Chondrocyte (in vitro differentiated cells): ENCODE results near the gene RALA. TPM values are rescaled to one million over a fixed set of nuclear protein-coding genes. Genes with fewer than 3 reads are reported as not detected.

ENCODE experiments used
- DNase-seq: peaks from one replicate; pipeline ENCODE4 v3.0.0; 2021; ENCODE audit warnings: mixed read lengths, low spot score
- H3K27ac Mint-ChIP-seq: one replicate; pipeline ENCODE4 v1.8.0; 2021; ENCODE audit warnings: mild to moderate bottlenecking, moderate library complexity, mixed read lengths; ENCODE audit not compliant: unreplicated experiment
- H3K27me3 Mint-ChIP-seq: 2 replicates; pipeline ENCODE4 v1.8.0; 2021; ENCODE audit warnings: low read depth, mixed read lengths
- H3K36me3 Mint-ChIP-seq: 2 replicates; pipeline ENCODE4 v1.8.0; 2021; ENCODE audit warnings: low read depth, mixed read lengths
- H3K4me1 Mint-ChIP-seq: 2 replicates; pipeline ENCODE4 v1.8.0; 2021; ENCODE audit warnings: low read depth, mild to moderate bottlenecking, mixed read lengths
- H3K4me3 Mint-ChIP-seq: one replicate; pipeline ENCODE4 v1.8.0; 2021; ENCODE audit warnings: mild to moderate bottlenecking, moderate library complexity, mixed read lengths; ENCODE audit not compliant: unreplicated experiment
- H3K9me3 Mint-ChIP-seq: 2 replicates; pipeline ENCODE4 v1.8.0; 2021; ENCODE audit warnings: low read depth, mixed read lengths
- total RNA-seq: library from RNA; stranded (reverse); gene quantifications from 3 replicates; pipeline ENCODE4 v1.2.1, GENCODE V29; 2021
- TF ChIP-seq, protein P1 (sequence below): fragments of 200-600 bp; sonication (generic); IDR thresholded peaks from 2 replicates; pipeline ENCODE4 v1.5.0; 2021; ENCODE audit warnings: antibody characterized with exemption, mild to moderate bottlenecking, moderate library complexity

Gene RALA
- total RNA-seq, 1 donor from 2014 or later, result 35.2 TPM

DNA sequence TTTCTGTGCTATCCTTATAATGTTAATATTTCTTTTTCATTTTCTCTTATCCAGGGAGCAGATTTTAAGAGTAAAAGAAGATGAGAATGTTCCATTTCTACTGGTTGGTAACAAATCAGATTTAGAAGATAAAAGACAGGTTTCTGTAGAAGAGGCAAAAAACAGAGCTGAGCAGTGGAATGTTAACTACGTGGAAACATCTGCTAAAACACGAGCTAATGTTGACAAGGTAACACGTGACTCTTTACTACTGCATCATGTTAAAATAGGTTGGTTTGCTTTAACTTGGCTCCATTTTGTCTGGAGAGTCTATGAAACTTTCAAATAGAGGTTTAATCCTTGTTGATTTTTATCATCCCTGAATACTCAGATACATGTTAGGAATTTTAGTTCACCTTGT lies 73.3 kb downstream of the RALA start:
- Mint-ChIP-seq H3K4me3 (no peak overlapping the region), H3K4me1 (peaks cover 9% of the 10 kb centered on the region), H3K27me3 (no peaks in the 10 kb centered on the region), H3K27ac (no peak overlapping the region), H3K9me3 (no peaks in the 10 kb centered on the region), H3K36me3 (peaks cover 26% of the 10 kb centered on the region)
- TF ChIP-seq, protein P1, sequence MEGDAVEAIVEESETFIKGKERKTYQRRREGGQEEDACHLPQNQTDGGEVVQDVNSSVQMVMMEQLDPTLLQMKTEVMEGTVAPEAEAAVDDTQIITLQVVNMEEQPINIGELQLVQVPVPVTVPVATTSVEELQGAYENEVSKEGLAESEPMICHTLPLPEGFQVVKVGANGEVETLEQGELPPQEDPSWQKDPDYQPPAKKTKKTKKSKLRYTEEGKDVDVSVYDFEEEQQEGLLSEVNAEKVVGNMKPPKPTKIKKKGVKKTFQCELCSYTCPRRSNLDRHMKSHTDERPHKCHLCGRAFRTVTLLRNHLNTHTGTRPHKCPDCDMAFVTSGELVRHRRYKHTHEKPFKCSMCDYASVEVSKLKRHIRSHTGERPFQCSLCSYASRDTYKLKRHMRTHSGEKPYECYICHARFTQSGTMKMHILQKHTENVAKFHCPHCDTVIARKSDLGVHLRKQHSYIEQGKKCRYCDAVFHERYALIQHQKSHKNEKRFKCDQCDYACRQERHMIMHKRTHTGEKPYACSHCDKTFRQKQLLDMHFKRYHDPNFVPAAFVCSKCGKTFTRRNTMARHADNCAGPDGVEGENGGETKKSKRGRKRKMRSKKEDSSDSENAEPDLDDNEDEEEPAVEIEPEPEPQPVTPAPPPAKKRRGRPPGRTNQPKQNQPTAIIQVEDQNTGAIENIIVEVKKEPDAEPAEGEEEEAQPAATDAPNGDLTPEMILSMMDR, result no peak
- no peak for DNase-seq

DNA sequence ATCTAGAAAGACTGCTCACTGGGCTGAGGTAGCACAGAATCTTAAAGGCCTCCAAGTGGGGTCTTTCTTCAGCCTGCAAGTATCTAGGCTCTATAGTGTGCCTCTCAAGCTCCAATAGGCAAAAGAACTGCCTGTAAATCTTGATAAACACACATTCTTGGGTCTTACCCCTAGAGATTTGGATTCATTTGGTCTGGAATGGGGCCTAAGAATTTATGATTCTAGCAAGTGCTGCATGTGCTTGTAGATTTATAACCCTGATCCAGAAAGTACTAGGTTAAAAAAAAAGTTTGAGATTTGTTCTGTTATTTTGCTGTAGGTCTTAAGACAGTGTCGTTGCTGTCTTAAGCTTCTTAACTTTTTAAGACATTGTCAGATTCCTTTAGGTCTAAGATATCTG lies 74.1 kb downstream of the RALA start:
- Mint-ChIP-seq H3K4me1 (peaks cover 11% of the 10 kb centered on the region), H3K27ac (no peak overlapping the region), H3K9me3 (no peaks in the 10 kb centered on the region)

DNA sequence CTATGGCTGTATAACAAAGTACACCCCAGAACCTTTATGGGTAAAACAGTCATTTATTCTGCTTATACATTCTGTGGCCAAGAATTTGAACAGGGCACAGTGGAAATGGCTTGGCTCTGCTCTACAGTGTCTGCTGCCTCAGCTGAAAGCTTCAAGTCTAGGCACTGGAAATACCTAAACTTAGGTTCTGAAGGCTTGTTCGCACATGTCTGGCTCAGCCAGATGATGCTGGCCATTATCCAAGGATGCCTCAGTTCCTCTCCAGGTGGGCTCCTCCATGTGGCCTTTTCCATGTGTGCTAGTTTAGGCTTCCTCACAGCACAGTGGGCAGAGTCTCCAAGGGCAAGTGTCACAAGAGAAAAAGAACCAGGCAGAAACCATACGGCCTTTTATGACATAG lies 76.8 kb downstream of the RALA start:
- peaks cover 19% of the 10 kb centered on the region for H3K36me3 Mint-ChIP-seq
- peak overlapping the region; percentile 50 for H3K27ac Mint-ChIP-seq
- TF ChIP-seq, protein P1, result no peak
- H3K4me1 Mint-ChIP-seq, result peaks cover 24% of the 10 kb centered on the region
- no peaks in the 10 kb centered on the region for H3K9me3 Mint-ChIP-seq
- DNase-seq, result no peak
- no peak overlapping the region for H3K4me3 Mint-ChIP-seq
- no peaks in the 10 kb centered on the region for H3K27me3 Mint-ChIP-seq

More for the DNA sequence above, 74.1 kb downstream of the RALA start:
- DNase-seq, result no peak
- H3K27me3 Mint-ChIP-seq, result no peaks in the 10 kb centered on the region
- TF ChIP-seq, protein P1, result no peak
- H3K36me3 Mint-ChIP-seq, result peaks cover 26% of the 10 kb centered on the region
- no peak overlapping the region for H3K4me3 Mint-ChIP-seq

DNA sequence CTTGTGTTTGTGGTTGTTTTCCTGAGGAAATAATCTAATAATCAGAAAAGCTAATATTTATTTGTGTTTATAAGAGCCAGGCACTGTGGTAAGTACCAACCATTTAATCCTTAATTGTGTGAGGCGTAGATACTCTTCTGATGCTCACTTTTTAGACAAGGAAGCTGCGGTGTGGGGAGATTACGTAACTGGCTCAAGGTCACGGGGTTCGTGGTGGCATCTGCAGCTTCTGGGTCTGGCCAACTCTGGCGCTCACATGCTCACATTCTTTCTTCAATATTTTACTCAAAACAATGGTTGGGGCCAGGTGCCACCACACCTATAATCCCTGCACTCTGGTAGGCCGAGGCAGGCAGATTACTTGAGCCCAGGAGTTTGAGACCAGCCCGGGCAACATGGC lies 77.6 kb downstream of the RALA start:
- TF ChIP-seq, protein P1, result no peak
- Mint-ChIP-seq H3K27ac (no peak overlapping the region), H3K36me3 (peaks cover 19% of the 10 kb centered on the region), H3K4me1 (peaks cover 24% of the 10 kb centered on the region), H3K27me3 (no peaks in the 10 kb centered on the region), H3K4me3 (no peak overlapping the region), H3K9me3 (no peaks in the 10 kb centered on the region)
- DNase-seq, result no peak

DNA sequence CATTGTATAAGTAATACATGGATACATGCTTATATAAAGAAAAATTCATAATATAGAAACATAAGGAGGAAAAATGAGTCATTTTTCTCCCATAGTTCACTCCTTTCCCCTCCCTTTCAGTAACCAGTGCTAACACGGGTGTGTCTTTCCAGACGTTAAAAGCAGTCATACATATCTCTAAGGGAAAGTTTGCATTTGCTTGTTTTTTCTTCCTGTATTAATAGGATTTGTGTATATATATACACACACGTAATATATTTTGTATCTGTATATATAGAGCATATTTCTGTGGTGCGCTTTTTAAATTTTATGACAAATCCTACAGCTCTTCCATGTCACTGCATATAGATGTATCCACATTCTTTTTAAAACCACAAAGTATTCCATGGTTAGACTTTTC lies 78.8 kb downstream of the RALA start:
- Mint-ChIP-seq H3K4me1 (peaks cover 24% of the 10 kb centered on the region), H3K4me3 (no peak overlapping the region), H3K9me3 (no peaks in the 10 kb centered on the region), H3K27ac (peak overlapping the region; percentile 12), H3K27me3 (no peaks in the 10 kb centered on the region), H3K36me3 (peaks cover 14% of the 10 kb centered on the region)
- TF ChIP-seq, protein P1, result no peak
- DNase-seq, result no peak
